Caco-2 (cell line): ENCODE measurements around the gene CLTC. TPM values are rescaled to one million over a fixed set of nuclear protein-coding genes. Genes with fewer than 3 reads are reported as not detected.
"Not testable (repeated sequence)": the region's sequence is repeated elsewhere in the genome, so short reads cannot be mapped to it uniquely, and the experiment has no call there.

Source experiments
- Bru-seq: library from RNA; stranded (reverse); fragments of 400-500 nt; gene quantifications from one replicate; lab custom pipeline; 2021; lab: Mats Ljungman, UMichigan
- BruChase-seq, 2 experiments: library from RNA; stranded (reverse); fragments of 400-500 nt; gene quantifications; one replicate each; lab custom pipeline; 2021; lab: Mats Ljungman, UMichigan
- BruUV-seq: library from RNA; stranded (reverse); fragments of 400-500 nt; replicated peaks from 2 replicates; lab custom pipeline; 2021; lab: Mats Ljungman, UMichigan
- CTCF ChIA-PET: fragments of 300-600 bp; sonication (Branson Sonifier 250); formaldehyde crosslinking; loops from one replicate; lab custom pipeline; 2022; ENCODE audit warnings: antibody characterized with exemption; lab: Charles Lee
- POLR2A ChIA-PET: fragments of 300-600 bp; sonication (Branson Sonifier 250); formaldehyde crosslinking; loops from one replicate; lab custom pipeline; 2022; ENCODE audit warnings: antibody characterized with exemption; lab: Charles Lee
- DNase-seq, 2 experiments: peaks; one replicate each; pipeline versions ENCODE4 v3.0.0 to v3.0.0-alpha.2; 2020 to 2022
- H3K27me3 ChIP-seq: replicated peaks from 2 replicates; pipeline ENCODE4 v1.6.0; 2011; ENCODE audit warnings: low read length; ENCODE audit not compliant: control insufficient read depth, insufficient read depth
- H3K36me3 ChIP-seq: 2 replicates; pipeline ENCODE4 v1.5.1; 2011; ENCODE audit warnings: low read length; ENCODE audit not compliant: control insufficient read depth, insufficient read depth
- H3K4me1 ChIP-seq: fragments of 250-450 bp; sonication (Bioruptor Pico); 2 replicates; pipeline ENCODE4 v1.5.1; 2020; ENCODE audit warnings: mild to moderate bottlenecking
- H3K4me3 ChIP-seq: 2 replicates; pipeline ENCODE4 v1.5.1; 2011; ENCODE audit warnings: low read depth, mild to moderate bottlenecking, control low read depth, low read length
- H3K9me3 ChIP-seq: fragments of 250-450 bp; sonication (Bioruptor Pico); 2 replicates; pipeline ENCODE4 v1.5.1; 2020; ENCODE audit warnings: mild to moderate bottlenecking, moderate library complexity
- H3K27ac Mint-ChIP-seq: one replicate; pipeline ENCODE4 v1.8.0; 2022; ENCODE audit warnings: mixed read lengths; ENCODE audit not compliant: unreplicated experiment
- H3K27me3 Mint-ChIP-seq: one replicate; pipeline ENCODE4 v1.8.0; 2022; ENCODE audit warnings: mixed read lengths; ENCODE audit not compliant: insufficient read depth, unreplicated experiment
- H3K36me3 Mint-ChIP-seq: one replicate; pipeline ENCODE4 v1.8.0; 2022; ENCODE audit warnings: mild to moderate bottlenecking, mixed read lengths; ENCODE audit not compliant: insufficient read depth, unreplicated experiment
- H3K4me1 Mint-ChIP-seq: one replicate; pipeline ENCODE4 v1.8.0; 2022; ENCODE audit warnings: low read depth, mixed read lengths; ENCODE audit not compliant: unreplicated experiment
- H3K4me3 Mint-ChIP-seq: one replicate; pipeline ENCODE4 v1.8.0; 2022; ENCODE audit warnings: mild to moderate bottlenecking, moderate library complexity, mixed read lengths; ENCODE audit not compliant: unreplicated experiment
- H3K9me3 Mint-ChIP-seq: one replicate; pipeline ENCODE4 v1.8.0; 2022; ENCODE audit warnings: mixed read lengths; ENCODE audit not compliant: unreplicated experiment
- intact Hi-C: fragments of 100-400 bp; cut with micrococcal nuclease; formaldehyde crosslinking; loops from one replicate; pipeline ENCODE4 v1.10.0; 2022; ENCODE audit not compliant: unreplicated experiment
- long read RNA-seq: library from polyadenylated mRNA; stranded (forward); transcript quantifications from one replicate; pipeline ENCODE4 v2.0.0, GENCODE V29; 2022
- total RNA-seq: library from RNA; stranded (reverse); gene quantifications from 2 replicates; pipeline ENCODE4 v1.2.3, GENCODE V29; 2022
- TF ChIP-seq, protein P1 (sequence below), 2 experiments: fragments of 200-600 bp in 1 of 2; IDR thresholded peaks; 1 replicate in 1 of 2; 2 replicates in 1 of 2; pipeline versions ENCODE4 v1.5.1 to v1.8.0; 2011 to 2022; ENCODE audit warnings: antibody characterized with exemption in 1 of 2, control low read depth in 1 of 2, inconsistent platforms in 1 of 2, low read depth in 1 of 2, low read length in 1 of 2, mild to moderate bottlenecking in 1 of 2, moderate library complexity in 1 of 2; ENCODE audit not compliant: insufficient read depth in 1 of 2, severe bottlenecking in 1 of 2, unreplicated experiment in 1 of 2

CLTC gene
- total RNA-seq (289 and 302 TPM in 2 replicates), Bru-seq, nascent RNA (percentile 97 among the genes with signal in this experiment), BruChase-seq, experiment 1, labeled RNA remaining after a 2-hour chase (percentile 97 among the genes with signal in this experiment), BruChase-seq, experiment 2, labeled RNA remaining after a 6-hour chase (percentile 99 among the genes with signal in this experiment)
- long read RNA-seq, full-length matches to known transcripts: 145 of 235 reads
- long read RNA-seq, partial matches to known transcripts: 68 of 235 reads
- long read RNA-seq, other reads (novel, unspliced or antisense): 22 of 235 reads

DNA sequence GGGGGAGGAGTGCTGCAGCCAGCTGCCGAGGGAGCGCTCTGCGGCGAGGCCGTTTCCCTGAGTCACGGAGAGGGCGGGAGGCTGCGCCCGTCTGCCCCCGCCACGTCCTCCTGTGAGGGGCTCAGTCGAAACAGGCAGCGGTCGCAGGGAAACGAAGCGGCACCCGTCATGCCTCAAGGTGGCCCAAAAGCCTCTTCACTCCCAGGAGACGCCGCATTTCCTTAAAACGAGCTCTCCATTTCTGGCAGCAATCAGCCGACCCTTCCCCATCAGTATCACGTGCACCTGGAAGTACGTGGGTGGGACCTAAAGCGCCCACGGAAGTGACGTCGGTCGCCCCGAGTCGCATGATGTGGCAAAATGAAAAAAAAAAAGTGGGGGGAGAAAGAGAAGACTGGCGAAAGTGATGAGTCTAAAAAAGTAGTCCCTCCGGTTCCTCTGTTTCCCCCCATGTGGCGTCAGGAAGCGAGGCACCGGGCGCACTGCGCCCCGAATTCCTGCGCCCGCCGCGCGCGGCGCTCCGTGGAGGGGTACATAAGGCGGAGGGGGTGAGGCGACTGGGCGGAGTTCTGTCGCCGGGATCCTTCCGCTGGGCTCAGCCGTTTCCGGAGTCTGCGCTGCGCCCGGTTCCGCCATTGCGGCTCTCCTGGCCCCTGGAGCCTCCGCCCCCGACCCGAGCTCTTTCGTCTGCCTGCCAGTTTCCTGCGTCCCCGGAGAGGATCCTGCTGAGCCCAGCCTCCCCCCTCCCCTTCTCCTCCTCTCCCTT, at the start of gene CLTC:
TSS of gene CLTC (plus strand) at position 598 of the 766 bp plus-strand sequence. CDS start 237 bp downstream, outside the sequence.
- peak; percentile 95 for DNase-seq
- Histone ChIP-seq H3K4me3 (peak within 1 kb of the TSS; percentile 99), H3K36me3 (no peaks in the 10 kb centered on the region), H3K9me3 (no peaks in the 10 kb centered on the region), H3K4me1 (peaks cover 51% of the 10 kb centered on the region), H3K27me3 (no peaks in the 10 kb centered on the region)
- peaks cover 31% of the 10 kb centered on the region for H3K4me1 Mint-ChIP-seq
- H3K27me3 Mint-ChIP-seq: no peaks in the 10 kb centered on the region
- no peaks in the 10 kb centered on the region for H3K9me3 Mint-ChIP-seq
- no TSS peak for BruUV-seq
- intact Hi-C loops: loop anchor here (1.0 to 5.0 kb wide), 4 partner anchors 23 to 97 kb away; partner anchors contain the start of genes DHX40, PTRH2 and VMP1
- ChIA-PET POLR2A (interaction anchor here (0.5 to 2.4 kb wide), 20 partner anchors 18 to 1087 kb away, joined by 3 to 19 read pairs (median 4); partner anchors contain the start of genes DHX40, PTRH2, SKA2 and VMP1), CTCF (interaction anchor here (0.6 kb wide), 1 partner anchor 227 kb away, joined by 3 read pairs; no protein-coding TSS in a partner anchor)
- peak within 1 kb of the TSS; percentile 95 for H3K4me3 Mint-ChIP-seq
- H3K36me3 Mint-ChIP-seq: peaks cover 31% of the 10 kb centered on the region
- TF ChIP-seq, protein P1, sequence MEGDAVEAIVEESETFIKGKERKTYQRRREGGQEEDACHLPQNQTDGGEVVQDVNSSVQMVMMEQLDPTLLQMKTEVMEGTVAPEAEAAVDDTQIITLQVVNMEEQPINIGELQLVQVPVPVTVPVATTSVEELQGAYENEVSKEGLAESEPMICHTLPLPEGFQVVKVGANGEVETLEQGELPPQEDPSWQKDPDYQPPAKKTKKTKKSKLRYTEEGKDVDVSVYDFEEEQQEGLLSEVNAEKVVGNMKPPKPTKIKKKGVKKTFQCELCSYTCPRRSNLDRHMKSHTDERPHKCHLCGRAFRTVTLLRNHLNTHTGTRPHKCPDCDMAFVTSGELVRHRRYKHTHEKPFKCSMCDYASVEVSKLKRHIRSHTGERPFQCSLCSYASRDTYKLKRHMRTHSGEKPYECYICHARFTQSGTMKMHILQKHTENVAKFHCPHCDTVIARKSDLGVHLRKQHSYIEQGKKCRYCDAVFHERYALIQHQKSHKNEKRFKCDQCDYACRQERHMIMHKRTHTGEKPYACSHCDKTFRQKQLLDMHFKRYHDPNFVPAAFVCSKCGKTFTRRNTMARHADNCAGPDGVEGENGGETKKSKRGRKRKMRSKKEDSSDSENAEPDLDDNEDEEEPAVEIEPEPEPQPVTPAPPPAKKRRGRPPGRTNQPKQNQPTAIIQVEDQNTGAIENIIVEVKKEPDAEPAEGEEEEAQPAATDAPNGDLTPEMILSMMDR (IDR thresholded peaks at IDR 0.05; ENCODE audit: insufficient read depth in 1 of 2, low read depth in 1 of 2, low read length in 1 of 2, severe bottlenecking in 1 of 2, unreplicated experiment in 1 of 2): no peak
- H3K27ac Mint-ChIP-seq: peak within 1 kb of the TSS; percentile 100

DNA sequence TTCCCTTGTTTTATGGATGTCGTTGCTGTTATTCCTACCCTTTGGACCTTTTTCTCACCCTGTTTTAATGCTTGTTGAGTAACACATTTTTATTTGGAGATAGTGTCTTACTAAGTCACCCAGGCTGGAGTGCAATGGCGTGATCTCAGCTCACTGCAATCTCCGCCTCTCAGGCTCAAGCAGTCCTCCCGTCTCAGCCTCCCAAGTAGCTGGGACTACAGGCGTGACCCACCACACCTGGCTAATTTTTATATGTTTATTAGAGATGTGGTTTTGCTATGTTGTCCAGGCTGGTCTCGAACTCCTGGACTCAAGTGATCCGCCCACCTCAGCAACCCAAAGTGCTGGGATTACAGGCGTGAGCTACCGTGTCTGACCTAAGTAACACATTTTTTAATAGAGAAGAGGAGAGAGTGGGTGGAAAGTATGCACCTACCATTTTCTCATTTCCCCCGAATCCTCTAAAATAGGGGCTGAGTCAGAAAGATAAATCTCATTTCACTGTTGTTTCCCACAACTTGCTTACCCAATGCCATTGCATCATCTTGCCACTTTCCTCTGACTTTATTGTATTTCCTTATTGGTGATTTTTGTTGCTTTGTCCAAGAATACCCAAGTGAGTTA, 47.3 kb upstream of the CLTC start:
- Mint-ChIP-seq H3K9me3 (no peaks in the 10 kb centered on the region), H3K4me3 (no peak overlapping the region), H3K36me3 (peaks cover 3% of the 10 kb centered on the region), H3K27ac (no peak overlapping the region), H3K4me1 (no peaks in the 10 kb centered on the region), H3K27me3 (no peaks in the 10 kb centered on the region)
- ChIA-PET CTCF (no interaction called here), POLR2A (no interaction called here)
- DNase-seq: no peak
- H3K27me3 ChIP-seq: no peaks in the 10 kb centered on the region
- TF ChIP-seq, protein P1 (IDR thresholded peaks at IDR 0.05; ENCODE audit: insufficient read depth in 1 of 2, low read depth in 1 of 2, low read length in 1 of 2, severe bottlenecking in 1 of 2, unreplicated experiment in 1 of 2): no peak
- no peaks in the 10 kb centered on the region for H3K4me1 ChIP-seq
- intact Hi-C loops: no loop called here
- no peaks in the 10 kb centered on the region for H3K9me3 ChIP-seq
- BruUV-seq: no TSS peak
- no peaks in the 10 kb centered on the region for H3K36me3 ChIP-seq
- H3K4me3 ChIP-seq: no peak overlapping the region

DNA sequence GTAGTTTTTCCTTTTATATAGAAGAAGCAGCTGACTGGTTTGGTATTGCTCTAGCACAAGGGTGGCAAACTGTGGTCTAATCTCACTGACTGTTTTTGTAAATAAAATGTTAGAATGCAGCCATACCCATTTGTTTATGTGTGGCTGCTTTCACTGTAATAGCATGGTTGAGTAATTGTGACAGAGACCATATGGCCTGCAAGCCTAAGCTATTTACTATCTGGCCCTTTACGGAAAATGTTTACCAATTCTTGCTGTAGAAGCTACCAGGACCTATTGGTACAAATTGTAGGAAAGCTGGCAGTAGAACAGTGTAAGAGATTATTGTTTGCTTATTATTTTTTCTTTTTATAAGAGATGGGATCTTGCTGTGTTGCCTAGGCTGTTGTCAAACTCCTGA, 35.5 kb upstream of the CLTC start:
- H3K4me3 Mint-ChIP-seq, H3K27ac Mint-ChIP-seq, CTCF ChIA-PET, BruUV-seq, H3K27me3 ChIP-seq, H3K4me1 ChIP-seq, H3K36me3 ChIP-seq, intact Hi-C loops, H3K9me3 ChIP-seq, POLR2A ChIA-PET, H3K9me3 Mint-ChIP-seq, H3K4me3 ChIP-seq, H3K36me3 Mint-ChIP-seq, DNase-seq, H3K4me1 Mint-ChIP-seq, H3K27me3 Mint-ChIP-seq: not testable (repeated sequence)
